ENCODE data around the gene XPR1.

XPR1 gene

DNA sequence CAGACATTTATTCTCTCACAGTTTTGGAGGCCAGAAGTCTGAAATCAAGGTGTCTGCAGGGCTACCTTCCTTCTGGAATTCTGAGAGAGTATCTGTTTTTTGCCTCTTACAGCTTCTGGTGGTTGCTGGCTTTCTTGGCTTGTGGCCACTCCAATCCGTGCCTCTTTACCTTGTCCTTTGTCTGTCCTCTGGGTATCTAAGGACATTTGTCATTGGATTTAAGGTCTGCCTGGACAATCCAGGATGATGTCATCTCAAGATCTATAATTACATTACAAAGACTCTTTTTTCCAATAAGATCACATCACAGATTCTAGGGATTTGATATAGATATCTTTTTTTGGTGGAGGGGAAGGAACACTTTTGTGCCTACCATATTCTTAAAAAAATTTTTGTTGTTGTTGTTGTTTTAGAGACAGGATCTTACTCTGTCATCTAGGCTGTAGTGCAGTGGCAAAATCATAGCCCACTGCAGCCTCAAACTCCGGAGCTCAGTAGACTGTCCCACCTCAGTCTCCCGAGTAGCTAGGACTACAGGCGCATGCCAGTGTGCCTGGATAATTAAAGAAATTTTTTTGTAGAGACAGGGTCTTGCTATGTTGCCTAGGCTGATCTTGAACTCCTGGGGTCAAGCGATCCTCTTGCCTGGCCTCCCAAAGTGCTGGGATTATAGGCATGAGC lies 61.9 kb downstream of the XPR1 start:
- Histone ChIP-seq H3K4me3 (ENCODE audit: insufficient read depth, low read length, poor library complexity, severe bottlenecking) (no peak overlapping the region), H3K4me2 (ENCODE audit: low read depth, low read length, poor library complexity, severe bottlenecking) (no peak overlapping the region), H3K9ac (ENCODE audit: low read length) (no peak overlapping the region), H3F3A (ENCODE audit: insufficient read depth) (no peaks in the 10 kb centered on the region), H2AFZ (ENCODE audit: low read depth, low read length, severe bottlenecking) (no peak overlapping the region), H4K20me1 (ENCODE audit: low read depth, low read length) (peaks cover 4% of the 10 kb centered on the region; the same call in 1 of the 2 replicates), H3K79me2 (ENCODE audit: insufficient read depth, low read length) (0 out of 2 replicates have a peak, but pooled peaks cover 2% of the 10 kb centered on the region), H3K27me3 (ENCODE audit: low read length) (no peaks in the 10 kb centered on the region), H3K9me3 (ENCODE audit: insufficient read depth, low read length) (no peaks in the 10 kb centered on the region), H3K27ac (ENCODE audit: low read depth, low read length) (no peak overlapping the region), H3K9me2 (replicated peaks; ENCODE audit: insufficient read depth, low read length) (no peaks in the 10 kb centered on the region), H3K36me3 (ENCODE audit: low read length) (peaks cover 7% of the 10 kb centered on the region; the same call in 1 of the 2 replicates)
- no peak for TF ChIP-seq EZH2phosphoT487 (conservative IDR thresholded peaks at IDR 0.05; ENCODE audit: low read length)
- TF ChIP-seq, protein P1, sequence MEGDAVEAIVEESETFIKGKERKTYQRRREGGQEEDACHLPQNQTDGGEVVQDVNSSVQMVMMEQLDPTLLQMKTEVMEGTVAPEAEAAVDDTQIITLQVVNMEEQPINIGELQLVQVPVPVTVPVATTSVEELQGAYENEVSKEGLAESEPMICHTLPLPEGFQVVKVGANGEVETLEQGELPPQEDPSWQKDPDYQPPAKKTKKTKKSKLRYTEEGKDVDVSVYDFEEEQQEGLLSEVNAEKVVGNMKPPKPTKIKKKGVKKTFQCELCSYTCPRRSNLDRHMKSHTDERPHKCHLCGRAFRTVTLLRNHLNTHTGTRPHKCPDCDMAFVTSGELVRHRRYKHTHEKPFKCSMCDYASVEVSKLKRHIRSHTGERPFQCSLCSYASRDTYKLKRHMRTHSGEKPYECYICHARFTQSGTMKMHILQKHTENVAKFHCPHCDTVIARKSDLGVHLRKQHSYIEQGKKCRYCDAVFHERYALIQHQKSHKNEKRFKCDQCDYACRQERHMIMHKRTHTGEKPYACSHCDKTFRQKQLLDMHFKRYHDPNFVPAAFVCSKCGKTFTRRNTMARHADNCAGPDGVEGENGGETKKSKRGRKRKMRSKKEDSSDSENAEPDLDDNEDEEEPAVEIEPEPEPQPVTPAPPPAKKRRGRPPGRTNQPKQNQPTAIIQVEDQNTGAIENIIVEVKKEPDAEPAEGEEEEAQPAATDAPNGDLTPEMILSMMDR (IDR thresholded peaks at IDR 0.05; ENCODE audit: insufficient read depth, low read length, poor library complexity, severe bottlenecking) = no peak

DNA sequence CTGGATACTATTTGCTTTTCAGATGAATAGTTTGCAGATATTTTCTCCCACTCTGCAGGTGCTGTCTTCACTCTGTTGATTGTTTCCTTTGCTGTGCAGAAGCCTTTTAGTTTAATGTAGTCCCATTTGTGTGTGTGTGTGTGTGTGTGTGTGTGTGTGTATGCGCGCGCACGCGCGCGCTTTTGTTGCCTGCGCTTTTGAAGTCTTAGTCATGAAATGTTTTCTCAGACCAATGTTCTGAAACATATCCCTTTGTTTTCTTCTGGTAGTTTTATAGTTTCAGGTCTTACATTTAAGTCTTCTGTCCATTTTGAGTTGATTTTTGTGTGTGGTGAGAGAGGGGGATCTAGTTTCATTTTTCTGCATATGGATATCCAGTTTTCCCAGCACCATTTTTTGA lies 63.5 kb downstream of the XPR1 start:
- H3K9ac ChIP-seq (ENCODE audit: low read length) = no peak overlapping the region
- H3K27me3 ChIP-seq (ENCODE audit: low read length) = no peaks in the 10 kb centered on the region
- H3K36me3 ChIP-seq (ENCODE audit: low read length) = peaks cover 9% of the 10 kb centered on the region; the same call in 1 of the 2 replicates
- no peak overlapping the region for H2AFZ ChIP-seq (ENCODE audit: low read depth, low read length, severe bottlenecking)
- H4K20me1 ChIP-seq (ENCODE audit: low read depth, low read length) = no peaks in the 10 kb centered on the region
- H3K79me2 ChIP-seq (ENCODE audit: insufficient read depth, low read length) = 0 out of 2 replicates have a peak, but pooled peaks cover 2% of the 10 kb centered on the region
- no peaks in the 10 kb centered on the region for H3F3A ChIP-seq (ENCODE audit: insufficient read depth)
- no peaks in the 10 kb centered on the region for H3K9me2 ChIP-seq (replicated peaks; ENCODE audit: insufficient read depth, low read length)
- no peak overlapping the region for H3K4me3 ChIP-seq (ENCODE audit: insufficient read depth, low read length, poor library complexity, severe bottlenecking)
- H3K4me2 ChIP-seq (ENCODE audit: low read depth, low read length, poor library complexity, severe bottlenecking) = no peak overlapping the region
- no peaks in the 10 kb centered on the region for H3K9me3 ChIP-seq (ENCODE audit: insufficient read depth, low read length)
- no peak overlapping the region for H3K27ac ChIP-seq (ENCODE audit: low read depth, low read length)
- TF ChIP-seq, protein P1 (IDR thresholded peaks at IDR 0.05; ENCODE audit: insufficient read depth, low read length, poor library complexity, severe bottlenecking) = no peak
- no peak for TF ChIP-seq EZH2phosphoT487 (conservative IDR thresholded peaks at IDR 0.05; ENCODE audit: low read length)

DNA sequence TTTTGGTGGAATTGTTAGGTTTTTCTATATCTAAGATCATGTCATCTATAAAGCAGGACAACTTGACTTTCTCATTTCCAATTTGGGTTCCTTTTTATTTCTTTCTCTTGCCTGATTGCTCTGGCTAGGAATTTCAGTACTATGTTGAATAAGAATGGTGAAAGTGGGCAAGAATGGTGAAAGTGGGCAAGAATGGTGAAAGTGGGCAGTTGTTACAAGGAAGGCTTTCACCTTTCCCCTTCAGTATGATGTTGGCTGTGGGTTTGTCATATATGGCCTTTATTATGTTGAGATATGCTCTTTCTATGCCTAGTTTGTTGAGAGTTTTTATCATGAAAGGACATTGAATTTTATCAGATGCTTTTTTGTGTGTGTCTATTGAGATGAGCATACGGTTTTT lies 64.5 kb downstream of the XPR1 start:
- Histone ChIP-seq H3K4me2 (ENCODE audit: low read depth, low read length, poor library complexity, severe bottlenecking) (no peak overlapping the region), H3F3A (ENCODE audit: insufficient read depth) (no peaks in the 10 kb centered on the region), H4K20me1 (ENCODE audit: low read depth, low read length) (no peaks in the 10 kb centered on the region), H3K79me2 (ENCODE audit: insufficient read depth, low read length) (0 out of 2 replicates have a peak, but pooled peaks cover 2% of the 10 kb centered on the region), H3K27ac (ENCODE audit: low read depth, low read length) (no peak overlapping the region), H3K9me3 (ENCODE audit: insufficient read depth, low read length) (no peaks in the 10 kb centered on the region), H3K9ac (ENCODE audit: low read length) (no peak overlapping the region), H3K4me3 (ENCODE audit: insufficient read depth, low read length, poor library complexity, severe bottlenecking) (no peak overlapping the region), H3K36me3 (ENCODE audit: low read length) (peaks cover 9% of the 10 kb centered on the region; the same call in 1 of the 2 replicates), H3K27me3 (ENCODE audit: low read length) (no peaks in the 10 kb centered on the region), H3K9me2 (replicated peaks; ENCODE audit: insufficient read depth, low read length) (no peaks in the 10 kb centered on the region), H2AFZ (ENCODE audit: low read depth, low read length, severe bottlenecking) (no peak overlapping the region)
- no peak for TF ChIP-seq EZH2phosphoT487 (conservative IDR thresholded peaks at IDR 0.05; ENCODE audit: low read length)
- TF ChIP-seq, protein P1 (IDR thresholded peaks at IDR 0.05; ENCODE audit: insufficient read depth, low read length, poor library complexity, severe bottlenecking) = no peak
